ENCODE data around the gene BAZ1B. TPM values are rescaled to one million over a fixed set of nuclear protein-coding genes. Genes with fewer than 3 reads are reported as not detected.

The BAZ1B gene
- total and polyA plus RNA-seq, 4 donors: 19.9 to 65.0 (median 32.9) TPM

DNA sequence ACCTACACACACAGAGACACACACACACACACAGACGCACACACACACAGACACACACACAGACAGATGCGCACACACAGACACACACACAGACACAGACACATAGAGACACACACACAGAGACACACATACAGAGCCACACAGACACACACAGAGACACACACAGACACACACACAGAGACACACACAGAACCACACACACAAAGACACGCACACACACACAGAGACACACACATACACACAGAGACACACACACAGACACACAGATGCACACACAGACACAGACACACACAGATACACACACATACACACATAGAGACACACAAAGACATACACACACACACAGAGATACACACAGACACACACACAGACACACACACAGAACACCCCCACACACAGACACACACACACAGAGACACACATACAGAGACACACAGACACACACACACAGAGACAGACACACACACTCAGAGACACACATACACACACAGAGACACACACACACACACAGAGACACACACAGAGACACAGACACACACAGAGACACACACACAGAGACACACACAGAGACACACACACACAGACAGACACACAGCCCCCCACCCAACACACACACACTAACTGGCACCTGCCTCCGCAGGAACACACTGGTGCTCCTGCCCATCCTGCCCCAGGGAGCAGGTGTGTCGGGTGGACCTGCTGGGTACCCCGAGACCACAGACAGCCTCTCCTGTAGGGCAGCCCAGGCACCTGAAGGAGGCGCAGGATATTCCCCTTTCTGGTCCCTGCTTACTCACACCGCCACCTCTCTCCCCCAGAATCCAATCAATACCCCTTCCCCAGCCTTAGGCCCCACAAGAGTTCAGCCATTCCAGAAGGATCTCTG is 93.9 kb downstream of the BAZ1B start:
- H3K4me1 ChIP-seq (ENCODE audit: control insufficient read depth in 5 of 5, insufficient read depth in 5 of 5, low read length in 5 of 5): peaks cover 0 to 10% (median 0%) of the 10 kb centered on the region in 5 donors
- 92 to 96% methylated on average over 8 of the region's 8 CpGs for WGBS, 2 donors
- TF ChIP-seq, protein P1, sequence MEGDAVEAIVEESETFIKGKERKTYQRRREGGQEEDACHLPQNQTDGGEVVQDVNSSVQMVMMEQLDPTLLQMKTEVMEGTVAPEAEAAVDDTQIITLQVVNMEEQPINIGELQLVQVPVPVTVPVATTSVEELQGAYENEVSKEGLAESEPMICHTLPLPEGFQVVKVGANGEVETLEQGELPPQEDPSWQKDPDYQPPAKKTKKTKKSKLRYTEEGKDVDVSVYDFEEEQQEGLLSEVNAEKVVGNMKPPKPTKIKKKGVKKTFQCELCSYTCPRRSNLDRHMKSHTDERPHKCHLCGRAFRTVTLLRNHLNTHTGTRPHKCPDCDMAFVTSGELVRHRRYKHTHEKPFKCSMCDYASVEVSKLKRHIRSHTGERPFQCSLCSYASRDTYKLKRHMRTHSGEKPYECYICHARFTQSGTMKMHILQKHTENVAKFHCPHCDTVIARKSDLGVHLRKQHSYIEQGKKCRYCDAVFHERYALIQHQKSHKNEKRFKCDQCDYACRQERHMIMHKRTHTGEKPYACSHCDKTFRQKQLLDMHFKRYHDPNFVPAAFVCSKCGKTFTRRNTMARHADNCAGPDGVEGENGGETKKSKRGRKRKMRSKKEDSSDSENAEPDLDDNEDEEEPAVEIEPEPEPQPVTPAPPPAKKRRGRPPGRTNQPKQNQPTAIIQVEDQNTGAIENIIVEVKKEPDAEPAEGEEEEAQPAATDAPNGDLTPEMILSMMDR (IDR thresholded peaks at IDR 0.05; ENCODE audit: control extremely low read depth, extremely low read depth): no peak
- no peak overlapping the region for H3K27ac ChIP-seq (ENCODE audit: low read depth in 1 of 2, low read length in 1 of 2)
- H3K27me3 ChIP-seq (ENCODE audit: control insufficient read depth in 3 of 3, insufficient read depth in 3 of 3, low read length in 2 of 3): peaks cover 0 to 6% (median 0%) of the 10 kb centered on the region in 3 donors
- no peaks in the 10 kb centered on the region for H3K36me3 ChIP-seq (ENCODE audit: control insufficient read depth in 4 of 4, insufficient read depth in 4 of 4, low read length in 4 of 4)
- H3K9me3 ChIP-seq (ENCODE audit: control insufficient read depth in 4 of 4, insufficient read depth in 3 of 4, low read length in 3 of 4): peaks cover 0 to 6% (median 0%) of the 10 kb centered on the region in 4 donors
- H3K4me3 ChIP-seq: no peak overlapping the region
- DNase-seq: no peak
- H3K9ac ChIP-seq (ENCODE audit: insufficient read depth in 1 of 2, low read length in 2 of 2): no peak overlapping the region
- ATAC-seq (ENCODE audit: insufficient read depth, low FRiP score): no peak

DNA sequence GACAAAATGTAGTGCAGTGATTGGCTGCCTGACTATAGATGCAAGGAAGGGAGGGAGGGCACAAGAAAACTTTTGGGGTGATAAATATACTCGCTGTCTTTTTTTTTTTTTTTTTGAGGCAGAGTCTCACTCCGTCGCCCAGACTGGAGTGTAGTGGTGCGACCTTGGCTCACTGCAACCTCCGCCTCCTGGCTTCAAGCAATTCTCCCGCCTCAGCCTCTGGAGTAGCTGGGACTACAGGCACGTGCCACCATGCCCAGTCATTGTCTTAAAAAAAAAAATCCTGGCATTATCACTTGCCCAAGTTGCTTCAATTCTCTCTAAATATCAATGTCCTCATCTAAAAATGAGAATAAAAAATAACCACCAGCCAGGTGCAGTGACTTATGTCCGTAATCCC is 96.1 kb downstream of the BAZ1B start:
- H3K4me3 ChIP-seq: no peak overlapping the region
- no peaks in the 10 kb centered on the region for H3K36me3 ChIP-seq (ENCODE audit: control insufficient read depth in 4 of 4, insufficient read depth in 4 of 4, low read length in 4 of 4)
- no peak overlapping the region for H3K9ac ChIP-seq (ENCODE audit: insufficient read depth in 1 of 2, low read length in 2 of 2)
- 90 to 92% methylated on average over 8 of the region's 8 CpGs for WGBS, 2 donors
- TF ChIP-seq, protein P1 (IDR thresholded peaks at IDR 0.05; ENCODE audit: control extremely low read depth, extremely low read depth): no peak
- peaks cover 0 to 10% (median 0%) of the 10 kb centered on the region in 5 donors for H3K4me1 ChIP-seq (ENCODE audit: control insufficient read depth in 5 of 5, insufficient read depth in 5 of 5, low read length in 5 of 5)
- no peak overlapping the region for H3K27ac ChIP-seq (ENCODE audit: low read depth in 1 of 2, low read length in 1 of 2)
- ATAC-seq (ENCODE audit: insufficient read depth, low FRiP score): no peak
- no peaks in the 10 kb centered on the region for H3K27me3 ChIP-seq (ENCODE audit: control insufficient read depth in 3 of 3, insufficient read depth in 3 of 3, low read length in 2 of 3)
- H3K9me3 ChIP-seq (ENCODE audit: control insufficient read depth in 4 of 4, insufficient read depth in 3 of 4, low read length in 3 of 4): peaks cover 0 to 8% (median 0%) of the 10 kb centered on the region in 4 donors
- DNase-seq: no peak

GRCh38 chr7:73425356-73425983 is 96.6 kb downstream of the BAZ1B start:
- 97 to 98% methylated on average over 9 of the region's 9 CpGs for WGBS, 2 donors

More at GRCh38 chr7:73425356-73425983, 96.6 kb downstream of the BAZ1B start:
- Histone ChIP-seq H3K27me3 (ENCODE audit: control insufficient read depth in 3 of 3, insufficient read depth in 3 of 3, low read length in 2 of 3) (no peaks in the 10 kb centered on the region), H3K9ac (ENCODE audit: insufficient read depth in 1 of 2, low read length in 2 of 2) (no peak overlapping the region), H3K4me1 (ENCODE audit: control insufficient read depth in 5 of 5, insufficient read depth in 5 of 5, low read length in 5 of 5) (peaks cover 0 to 10% (median 0%) of the 10 kb centered on the region in 5 donors), H3K4me3 (no peak overlapping the region), H3K36me3 (ENCODE audit: control insufficient read depth in 4 of 4, insufficient read depth in 4 of 4, low read length in 4 of 4) (no peaks in the 10 kb centered on the region), H3K27ac (ENCODE audit: low read depth in 1 of 2, low read length in 1 of 2) (no peak overlapping the region), H3K9me3 (ENCODE audit: control insufficient read depth in 4 of 4, insufficient read depth in 3 of 4, low read length in 3 of 4) (peaks cover 0 to 8% (median 0%) of the 10 kb centered on the region in 4 donors)
- TF ChIP-seq, protein P1 (IDR thresholded peaks at IDR 0.05; ENCODE audit: control extremely low read depth, extremely low read depth): no peak
- ATAC-seq (ENCODE audit: insufficient read depth, low FRiP score) (no peak), DNase-seq (no peak)
